HL-60/S4 treated with retinoic acid at 250 ng/mL for 4 days and 3 days (cell line): Measurements from ENCODE around the gene C9.
"Not testable (repeated sequence)": the region's sequence is repeated elsewhere in the genome, so short reads cannot be mapped to it uniquely, and the experiment has no call there.

Experiments used
- in situ Hi-C: fragments of 300-500 bp; cut with MboI; formaldehyde crosslinking; loops from 2 replicates; pipeline ENCODE4 v1.7.0; 2022; ENCODE audit warnings: low sequenced_read_pairs

C9 gene

DNA sequence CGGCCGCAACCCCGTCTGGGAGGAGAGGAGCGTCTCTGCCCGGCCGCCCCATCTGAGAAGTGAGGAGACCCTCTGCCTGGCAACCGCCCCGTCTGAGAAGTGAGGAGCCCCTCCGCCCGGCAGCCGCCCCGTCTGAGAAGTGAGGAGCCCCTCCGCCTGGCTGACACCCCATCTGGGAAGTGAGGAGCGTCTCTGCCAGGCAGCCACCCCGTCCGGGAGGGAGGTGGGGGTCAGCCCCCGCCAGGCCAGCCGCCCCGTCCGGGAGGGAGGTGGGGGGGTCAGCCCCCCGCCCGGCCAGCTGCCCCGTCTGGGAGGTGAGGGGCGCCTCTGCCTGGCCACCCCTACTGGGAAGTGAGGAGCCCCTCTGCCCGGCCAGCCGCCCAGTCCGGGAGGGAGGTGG lies 30.0 kb downstream of the C9 start:
- in situ Hi-C loops, result not testable (repeated sequence)

DNA sequence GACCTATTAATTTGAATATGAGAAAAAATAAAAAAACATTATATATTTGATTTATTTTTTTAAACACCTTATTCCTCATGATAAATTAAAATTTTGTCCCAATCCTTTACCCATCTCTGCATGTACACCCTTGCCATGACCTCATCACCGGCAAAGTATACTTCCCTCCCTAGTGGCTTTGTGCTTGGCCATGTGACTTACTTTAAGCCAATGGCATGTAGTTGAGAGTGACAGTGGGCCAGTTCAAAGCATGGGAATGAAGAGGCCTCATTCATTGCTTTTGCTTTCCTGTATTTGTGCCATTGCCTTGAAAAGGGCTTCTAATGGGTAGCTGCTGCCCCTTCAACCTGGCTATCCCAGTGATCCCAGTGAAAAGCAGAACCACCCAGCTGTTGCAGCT lies 31.2 kb downstream of the C9 start:
- in situ Hi-C loops, result no loop called here

DNA sequence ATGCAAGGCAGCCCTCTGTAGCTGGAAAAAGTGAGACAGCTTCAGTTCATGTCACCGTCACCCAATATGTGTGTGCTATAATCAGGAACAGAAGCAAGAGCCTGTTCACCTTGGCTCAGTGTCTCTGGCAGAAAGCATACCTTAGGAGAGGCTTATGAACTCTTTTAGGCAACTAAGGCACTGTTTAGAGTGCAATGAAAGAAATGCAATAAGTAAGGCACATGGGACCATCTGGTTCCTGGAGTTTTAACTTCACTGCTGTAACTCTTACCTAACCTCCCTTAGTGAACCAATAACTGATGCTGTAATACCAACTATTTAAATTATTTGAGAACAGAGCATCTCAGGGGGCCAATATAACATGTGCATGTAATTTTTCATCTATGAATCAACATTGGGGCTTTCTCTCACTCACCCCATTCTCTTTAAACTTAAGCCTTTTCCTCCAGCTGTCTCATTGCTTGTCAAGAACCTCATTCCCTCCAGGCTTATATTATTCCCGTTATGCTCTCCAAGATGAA lies 32.4 kb downstream of the C9 start:
- in situ Hi-C loops, result no loop called here

DNA sequence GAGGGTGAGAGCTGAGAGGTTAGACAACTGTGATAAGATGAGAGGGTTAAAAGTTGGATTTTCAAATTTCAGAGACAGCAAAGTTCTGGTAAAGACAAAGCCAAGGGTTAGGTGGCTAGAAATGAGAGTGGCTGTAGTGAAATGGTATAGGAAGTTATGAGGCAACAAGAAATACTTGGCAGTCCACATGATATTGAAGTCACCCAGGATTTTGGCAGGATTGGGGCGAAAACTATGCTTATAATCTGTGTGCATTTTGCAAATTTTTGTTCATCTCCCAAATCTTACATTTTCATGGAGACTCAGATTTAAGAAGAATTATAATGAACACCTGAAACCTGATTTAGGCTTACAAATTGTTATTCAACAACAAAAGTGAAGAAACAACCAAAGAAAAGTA lies 35.6 kb downstream of the C9 start:
- in situ Hi-C loops, result no loop called here

DNA sequence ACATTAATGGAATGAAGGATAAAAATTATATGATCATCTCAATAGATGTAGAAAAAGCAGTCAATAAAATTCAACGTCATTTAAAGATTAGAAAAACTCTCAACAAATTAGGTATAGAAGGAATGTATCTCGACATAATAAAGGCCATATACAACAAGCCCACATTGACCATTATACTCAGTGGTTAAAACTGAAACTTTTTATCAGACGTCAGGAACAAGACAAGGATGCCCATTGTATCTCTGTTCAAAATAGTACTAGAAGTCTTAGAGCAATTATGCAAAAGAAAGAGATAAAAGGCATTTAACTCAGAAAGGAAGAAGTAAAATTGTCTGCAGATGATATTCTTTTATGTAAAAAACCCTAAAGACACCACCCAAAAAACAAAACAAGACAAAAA lies 40.8 kb downstream of the C9 start:
- in situ Hi-C loops, result no loop called here

DNA sequence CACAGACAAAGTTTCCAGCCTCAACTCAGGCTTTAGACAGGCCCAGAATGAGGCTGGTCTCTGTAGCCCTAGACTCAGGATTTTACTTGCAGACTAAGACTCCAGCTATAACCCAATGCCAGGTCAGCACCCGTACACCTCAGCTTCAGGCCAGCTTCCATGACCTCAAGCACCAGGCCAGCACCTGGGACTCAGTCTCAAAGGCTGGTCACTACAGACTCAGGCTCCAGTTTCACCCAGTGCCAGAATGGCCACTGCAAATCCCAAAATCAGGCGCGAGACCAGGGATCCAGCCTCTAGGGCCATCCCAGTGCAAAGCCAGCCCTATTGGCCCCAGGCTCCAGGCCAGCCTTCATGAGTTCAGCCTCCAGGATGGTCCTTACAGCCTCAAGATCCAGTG lies 44.9 kb downstream of the C9 start:
- in situ Hi-C loops, result no loop called here

DNA sequence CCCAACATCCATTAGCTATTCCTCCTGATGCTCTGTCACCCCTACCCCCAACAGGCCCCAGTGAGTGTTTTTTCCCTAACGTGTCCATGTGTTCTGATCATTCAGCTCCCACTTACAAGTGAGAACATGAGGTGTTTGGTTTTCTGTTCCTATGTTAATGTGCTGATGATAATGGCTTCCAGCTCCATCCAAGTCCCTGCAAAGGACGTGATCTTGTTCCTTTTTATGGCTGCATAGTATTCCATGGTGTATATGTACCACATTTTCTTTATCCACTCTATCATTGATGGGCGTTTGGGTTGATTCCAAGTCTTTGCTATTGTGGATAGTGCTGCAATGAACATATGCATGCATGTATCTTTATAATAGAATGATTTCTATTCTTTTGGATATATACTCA lies 47.8 kb downstream of the C9 start:
- in situ Hi-C loops, result not testable (repeated sequence)

DNA sequence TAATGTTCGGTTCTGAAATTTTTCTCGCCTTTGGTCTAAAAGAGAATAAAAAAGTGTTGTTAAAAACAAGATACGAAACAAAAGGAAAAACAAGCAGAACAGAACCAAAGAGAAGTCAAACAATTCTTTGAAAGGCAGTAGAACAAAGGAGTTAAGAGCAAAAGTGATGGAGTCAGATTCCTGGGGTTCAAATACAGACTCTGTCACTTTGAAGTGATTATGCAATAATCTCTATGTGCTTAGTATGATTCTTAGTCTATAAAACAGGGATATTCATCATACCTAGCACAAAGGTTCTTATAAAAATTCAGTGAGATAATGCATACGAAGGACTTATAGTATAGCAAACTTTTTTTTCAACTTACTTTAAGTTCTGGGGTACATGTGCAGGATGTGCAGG lies 48.3 kb downstream of the C9 start:
- in situ Hi-C loops, result no loop called here

DNA sequence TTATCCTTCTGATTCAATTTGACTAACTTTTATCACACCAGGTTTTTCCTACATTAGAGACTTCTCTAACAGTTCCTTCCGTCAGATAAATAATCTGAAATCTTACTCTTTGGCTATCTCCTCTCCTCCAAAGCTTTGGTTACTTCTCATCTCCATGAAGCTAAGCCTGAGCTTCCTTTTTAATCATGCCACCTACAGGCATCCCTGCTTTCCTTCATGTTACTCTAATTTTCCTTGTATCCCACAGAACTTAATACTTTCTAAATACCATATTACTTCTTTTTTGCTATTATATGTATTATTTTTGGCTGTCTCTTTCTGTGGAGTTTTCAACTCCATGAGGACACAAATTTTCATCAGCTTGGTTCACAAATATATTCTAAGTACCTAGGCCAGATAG lies 49.7 kb downstream of the C9 start:
- in situ Hi-C loops, result no loop called here

DNA sequence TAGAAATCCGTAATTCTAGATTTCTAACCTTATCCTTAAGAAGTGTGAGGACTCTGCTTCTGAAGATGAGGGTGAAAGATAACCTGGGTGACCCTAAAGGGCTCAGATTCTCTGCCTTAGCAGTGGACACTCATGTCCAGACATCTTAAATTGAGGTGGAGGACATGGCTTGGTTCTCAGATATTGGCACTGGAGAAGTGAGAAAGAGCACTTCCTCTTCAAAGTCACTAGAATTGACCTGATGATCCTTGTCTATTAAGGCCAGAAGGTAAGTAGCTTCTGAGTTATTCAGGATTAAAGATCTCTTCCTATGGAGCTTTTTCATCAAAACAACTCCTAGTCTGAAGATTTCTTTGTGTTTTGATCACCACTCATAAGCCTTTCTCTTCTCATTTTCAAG lies 54.8 kb downstream of the C9 start:
- in situ Hi-C loops, result no loop called here

DNA sequence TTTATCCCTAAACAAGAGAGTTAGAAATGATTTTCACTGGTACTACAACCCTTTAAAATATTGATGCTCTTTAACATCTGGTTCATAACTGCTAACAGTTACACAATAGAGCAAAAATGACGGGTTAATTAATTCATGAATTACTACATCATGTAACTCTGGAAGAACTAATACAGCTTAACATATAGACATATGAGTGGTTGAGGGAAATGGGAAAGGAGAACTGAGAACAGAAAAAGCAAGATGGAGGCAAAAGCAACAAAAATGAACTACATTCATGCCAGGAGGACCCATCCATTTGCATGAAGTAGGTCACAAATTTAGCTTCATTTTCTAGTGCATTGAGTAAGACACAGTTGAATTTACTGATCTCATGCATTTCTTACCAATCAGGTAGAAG lies 61.8 kb downstream of the C9 start:
- in situ Hi-C loops, result no loop called here

DNA sequence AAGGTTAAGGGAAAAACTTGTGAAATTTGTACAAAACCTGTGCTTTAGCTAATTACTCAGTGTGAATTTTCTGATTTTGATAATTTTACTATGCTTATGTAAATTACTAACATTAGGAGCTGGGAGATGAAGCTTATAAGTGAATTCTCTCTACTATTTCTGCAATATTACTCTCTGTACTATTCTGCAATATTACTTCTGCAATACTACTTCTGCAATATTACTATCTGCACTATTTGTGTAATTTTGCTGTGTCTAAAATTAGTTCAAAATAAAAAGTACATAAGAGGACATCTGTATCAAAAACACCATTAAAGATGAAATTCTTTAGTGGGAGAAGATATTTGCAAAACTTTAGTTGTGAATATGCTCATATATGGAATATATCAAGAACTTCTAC lies 62.9 kb downstream of the C9 start:
- in situ Hi-C loops, result no loop called here

DNA sequence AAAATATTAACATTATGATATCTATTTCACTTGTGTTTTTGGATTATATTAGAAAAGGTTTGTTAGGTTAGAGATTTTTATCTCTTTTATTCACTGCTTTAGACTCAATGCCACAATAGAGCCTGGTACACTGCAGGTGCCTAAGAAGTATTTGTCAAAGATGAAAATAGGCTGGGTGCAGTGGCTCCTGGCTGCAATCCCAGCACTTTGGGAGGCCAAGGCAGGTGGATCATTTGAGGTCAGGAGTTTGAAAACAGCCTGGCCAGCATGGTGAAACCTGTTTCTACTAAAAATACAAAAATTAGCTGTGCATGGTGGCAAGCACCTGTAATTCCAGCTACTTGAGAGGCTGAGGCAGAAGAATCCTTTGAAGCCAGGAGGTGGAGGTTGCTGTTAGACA lies 64.3 kb downstream of the C9 start:
- in situ Hi-C loops, result no loop called here

DNA sequence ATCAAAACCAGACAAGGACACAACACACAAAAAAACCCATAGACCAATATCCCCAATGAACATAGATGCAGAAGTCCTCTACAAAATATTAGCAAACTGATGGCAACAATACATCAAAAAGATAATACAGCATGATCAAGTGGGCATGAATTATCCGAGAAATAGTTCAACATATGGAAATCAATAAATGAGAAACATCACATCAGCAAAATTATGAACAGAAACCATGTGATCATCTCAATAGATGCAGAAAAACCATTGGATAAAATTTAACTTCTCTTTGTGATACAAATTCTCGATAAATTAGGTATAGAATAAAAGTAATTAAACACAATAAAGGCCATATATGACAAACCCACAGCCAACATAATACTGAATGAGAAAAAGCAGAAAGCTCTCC lies 69.6 kb downstream of the C9 start:
- in situ Hi-C loops, result no loop called here

DNA sequence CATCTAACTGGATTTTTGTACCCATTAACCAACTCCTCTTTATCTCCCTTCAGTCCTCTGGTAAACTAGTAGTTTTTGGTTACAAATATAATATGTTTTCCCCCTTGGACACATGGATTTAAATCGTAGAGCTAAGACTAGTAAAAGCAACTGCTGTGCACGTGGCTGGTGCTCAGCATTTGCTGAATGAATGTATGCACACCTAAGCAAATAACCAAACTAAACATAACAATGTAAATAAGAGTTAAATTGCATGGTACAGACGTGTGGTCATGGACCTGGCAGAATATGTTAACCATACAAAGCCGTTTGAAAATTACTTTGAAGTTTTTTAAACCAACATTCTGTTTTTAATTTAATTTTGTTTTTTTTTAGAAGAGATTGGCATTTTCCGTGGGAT lies 79.7 kb downstream of the C9 start:
- in situ Hi-C loops, result loop anchor here (10.0 kb wide), 1 partner anchor 60 kb away; no protein-coding TSS in a partner anchor

DNA sequence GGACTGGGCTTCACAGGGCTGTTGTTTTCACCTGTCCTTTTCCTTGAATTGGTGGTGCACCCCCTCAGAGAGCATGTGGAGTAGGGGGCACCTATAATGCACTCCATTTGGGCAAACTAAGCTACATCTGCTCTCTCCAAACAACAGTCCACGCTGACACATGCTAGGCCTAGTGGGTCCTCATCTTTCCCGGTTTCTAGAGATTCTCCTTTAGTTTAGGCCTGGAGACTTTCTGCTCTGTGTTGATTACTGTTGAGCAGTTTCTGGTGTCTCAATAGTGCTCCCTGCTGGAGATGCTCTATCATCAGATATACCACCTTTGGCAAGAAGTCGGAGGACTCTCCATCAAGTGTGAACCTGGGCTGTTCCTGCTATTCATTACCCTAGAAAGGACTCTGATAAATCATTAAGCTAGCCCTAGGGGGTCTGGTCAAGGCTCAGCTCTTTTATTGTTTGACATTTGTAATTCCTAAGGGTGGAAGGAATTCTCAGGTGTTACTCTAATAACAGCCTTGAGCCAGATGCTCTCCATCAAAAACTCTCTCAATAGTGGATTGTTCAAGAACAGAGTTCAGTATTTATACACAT lies 81.0 kb downstream of the C9 start:
- in situ Hi-C loops, result loop anchor here (10.0 kb wide), 1 partner anchor 59 kb away; no protein-coding TSS in a partner anchor

DNA sequence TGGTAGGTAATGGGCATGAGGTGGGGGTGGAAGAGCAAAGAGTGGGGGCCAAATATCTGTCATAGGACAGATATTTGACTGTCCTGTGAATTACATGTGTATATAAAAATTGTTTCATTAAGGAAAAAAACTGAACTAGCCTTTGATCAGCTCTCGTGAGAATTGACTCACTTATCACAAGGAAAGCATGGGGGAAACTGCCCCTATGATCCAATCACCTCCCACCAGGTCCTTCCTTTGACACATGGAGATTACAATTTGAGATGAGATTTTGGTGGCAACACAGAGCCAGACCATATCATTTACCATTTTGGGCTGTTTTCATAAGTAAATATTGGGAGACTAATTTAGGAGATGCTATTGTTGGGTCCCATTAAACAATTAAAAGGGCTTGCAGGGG lies 81.7 kb downstream of the C9 start:
- in situ Hi-C loops, result loop anchor here (10.0 kb wide), 1 partner anchor 58 kb away; no protein-coding TSS in a partner anchor

DNA sequence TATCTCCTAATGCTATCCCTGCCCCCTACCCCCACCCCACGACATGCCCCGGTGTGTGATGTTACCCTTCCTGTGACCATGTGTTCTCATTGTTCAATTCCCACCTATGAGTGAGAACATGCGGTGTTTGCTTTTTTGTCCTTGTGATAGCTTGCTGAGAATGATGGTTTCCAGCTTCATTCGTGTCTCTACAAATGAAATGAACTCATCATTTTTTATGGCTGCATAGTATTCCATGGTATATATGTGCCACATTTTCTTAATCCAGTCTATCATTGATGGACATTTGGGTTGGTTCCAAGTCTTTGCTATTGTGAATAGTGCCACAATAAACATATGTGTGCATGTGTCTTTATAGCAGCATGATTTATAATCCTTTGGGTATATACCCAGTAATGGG lies 88.4 kb downstream of the C9 start:
- in situ Hi-C loops, result not testable (repeated sequence)

DNA sequence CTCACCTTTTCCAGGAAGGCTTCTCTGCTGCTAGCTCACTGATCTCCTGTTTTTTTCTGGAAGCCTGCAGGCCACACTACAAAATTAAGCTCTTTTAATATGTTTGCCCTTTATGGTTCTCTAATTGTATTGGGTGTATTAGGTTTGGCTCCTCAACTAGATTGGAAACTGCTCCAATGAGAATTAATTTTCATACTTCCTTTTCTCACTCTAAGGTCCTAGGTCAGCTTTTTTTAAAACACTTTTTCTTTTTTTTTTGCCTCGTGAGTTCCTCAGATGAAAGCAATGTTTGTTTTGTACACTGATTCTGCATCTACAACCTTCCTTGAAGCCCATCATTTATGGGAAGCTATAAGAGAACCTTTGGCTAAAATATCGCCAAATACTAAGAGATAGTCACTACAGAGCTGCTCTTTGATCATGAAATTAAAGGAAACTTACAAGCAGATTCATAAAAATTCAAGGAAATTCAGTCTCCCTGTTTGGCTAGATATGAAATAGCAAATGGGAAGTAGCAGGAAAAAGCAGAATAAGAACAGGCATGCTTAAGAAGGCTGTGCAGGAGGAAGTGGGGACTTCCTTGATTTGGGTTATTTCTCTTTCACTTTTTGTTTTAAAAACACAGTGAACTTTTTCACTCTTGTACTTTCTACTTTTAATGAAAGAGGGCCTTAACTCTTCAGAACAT lies 89.8 kb downstream of the C9 start:
- in situ Hi-C loops, result no loop called here

DNA sequence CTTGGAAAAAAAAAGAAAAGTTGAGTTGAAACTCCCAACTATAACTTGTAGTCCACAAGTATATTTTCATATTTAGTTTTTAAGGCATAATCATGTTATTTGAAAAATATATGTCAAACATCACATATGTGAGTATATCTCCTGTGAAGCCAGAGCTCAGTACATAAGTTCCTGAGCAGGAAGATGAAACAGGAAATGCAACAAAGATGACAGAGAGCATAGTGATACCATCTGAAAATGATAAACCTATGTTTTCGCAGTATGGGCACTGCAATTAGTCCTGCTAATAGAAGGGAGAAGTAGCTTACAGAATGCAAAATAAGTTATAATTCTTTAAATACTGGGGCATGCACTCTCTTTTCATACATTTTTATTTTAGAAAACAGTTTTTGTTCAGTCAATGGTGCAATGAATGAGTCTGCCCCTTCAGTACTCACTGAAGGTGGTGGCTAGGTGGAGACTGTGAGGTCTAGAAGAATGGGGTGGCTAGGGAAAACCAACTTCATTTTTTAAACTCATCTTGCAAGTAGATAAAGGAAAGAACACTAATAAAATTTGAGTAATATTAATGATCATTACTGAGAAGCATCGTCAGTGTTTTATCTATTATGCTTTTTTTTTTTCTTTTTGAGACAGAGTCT lies 90.9 kb downstream of the C9 start:
- in situ Hi-C loops, result no loop called here

DNA sequence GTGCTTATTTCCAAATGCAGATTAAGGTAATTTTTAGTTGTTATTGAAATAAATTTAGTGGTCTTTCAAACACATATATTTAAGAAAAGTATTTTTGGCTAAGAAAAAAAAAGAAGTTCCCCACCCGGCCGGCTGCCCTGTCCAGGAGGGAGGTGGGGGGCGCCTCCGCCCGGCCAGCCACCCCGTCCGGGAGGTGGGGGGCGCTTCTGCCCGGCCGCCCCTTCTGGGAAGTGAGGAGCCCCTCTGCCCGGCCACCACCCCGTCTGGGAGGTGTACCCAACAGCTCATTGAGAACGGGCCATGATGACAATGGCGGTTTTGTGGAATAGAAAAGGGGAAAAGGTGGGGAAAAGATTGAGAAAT lies 91.4 kb downstream of the C9 start:
- in situ Hi-C loops, result not testable (repeated sequence)

DNA sequence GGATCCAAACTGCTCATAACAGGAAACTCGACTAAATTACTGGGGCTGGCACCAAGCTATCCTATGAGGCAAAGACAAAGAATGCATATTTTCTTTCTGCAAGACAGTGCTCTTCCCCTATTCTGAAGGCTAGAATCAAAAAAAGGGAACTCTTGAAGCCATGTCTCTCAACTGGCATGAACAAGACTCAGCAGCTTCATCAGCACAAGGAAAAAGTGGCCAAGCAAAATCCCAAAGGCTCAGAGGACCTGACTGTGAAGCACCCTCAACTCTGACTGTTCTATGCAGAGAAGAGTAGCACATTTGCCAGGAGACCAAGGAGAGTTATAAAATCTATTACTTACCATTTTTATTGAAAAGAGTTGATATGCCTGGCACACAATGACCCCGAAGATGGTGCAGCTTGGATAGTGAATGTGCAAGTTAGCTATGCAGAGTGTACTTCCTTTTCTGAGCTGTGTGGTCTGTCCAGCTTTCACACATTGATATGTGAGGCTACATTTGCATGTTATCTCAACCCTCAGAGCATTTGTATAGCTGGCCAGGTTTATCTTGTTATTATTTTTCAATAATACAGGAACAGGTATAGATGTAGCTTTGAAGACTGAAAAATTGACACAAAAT lies 94.0 kb downstream of the C9 start:
- in situ Hi-C loops, result no loop called here
